Adrenal gland (tissue), 12 donors: ENCODE data around the gene HHLA2. TPM values are rescaled to one million over a fixed set of nuclear protein-coding genes. Genes with fewer than 3 reads are reported as not detected.

ENCODE experiments used
- DNase-seq, 7 donors: peaks; one replicate each; pipeline ENCODE4 v3.0.0-alpha.2; 2019 to 2020
- H3K27ac ChIP-seq, 5 donors: fragments of 200-600 bp; sonication (generic) in 4 of 5; 1 replicate in 3 of 5; 2 replicates in 2 of 5; pipeline versions ENCODE4 v1.5.1 to v1.8.0; 2016 to 2020; ENCODE audit warnings: mild to moderate bottlenecking in 1 of 5
- H3K27me3 ChIP-seq: fragments of 200-600 bp; 2 replicates; pipeline ENCODE4 v1.8.0; 2021
- H3K36me3 ChIP-seq, 2 donors: fragments of 200-600 bp; replicated peaks in 1 of 2; 1 replicate in 1 of 2; 2 replicates in 1 of 2; pipeline versions ENCODE4 v1.5.1 to v1.8.0; 2018 to 2022
- H3K4me1 ChIP-seq, 2 donors: fragments of 200-600 bp; replicated peaks in 1 of 2; 1 replicate in 1 of 2; 2 replicates in 1 of 2; pipeline versions ENCODE4 v1.5.1 to v1.8.0; 2018 to 2021
- H3K4me3 ChIP-seq, 4 donors: fragments of 200-600 bp; sonication (generic) in 3 of 4; one replicate each; pipeline ENCODE4 v1.5.1; 2016 to 2018
- H3K9me3 ChIP-seq, 3 donors: fragments of 200-600 bp; sonication (generic) in 1 of 3; replicated peaks in 1 of 3; 1 replicate in 2 of 3; 2 replicates in 1 of 3; pipeline versions ENCODE4 v1.5.1 to v1.8.0; 2016 to 2021
- POLR2A ChIP-seq, 2 donors: fragments of 450-650 bp; IDR thresholded peaks; one replicate each; pipeline ENCODE4 v1.6.1; 2017; ENCODE audit warnings: antibody characterized with exemption in 2 of 2, mild to moderate bottlenecking in 2 of 2, moderate library complexity in 1 of 2
- WGBS, 4 donors: extraction: QIAGEN DNeasy Blood & Tissue Kit in 2 of 4; methylation state at CpG; one replicate each; pipeline versions ENCODE4 v1.1.5 to v1.1.7; 2013 to 2017; 5-methylcytosine and 5-hydroxymethylcytosine counted together
- intact Hi-C, 2 donors: fragments of 100-400 bp; cut with DNase I; formaldehyde crosslinking; loops; one replicate each; pipeline versions ENCODE4 v1.14.1 to v1.15.0; 2022 to 2023
- polyA plus RNA-seq, 3 donors: library from polyadenylated mRNA; stranded (reverse); fragments of 200-250 nt in 2 of 3; fragments of 350-450 nt in 1 of 3; fragmentation: Illumina TruSeq in 1 of 3; extraction: RNeasy Lipid Tissue Mini Kit (QIAGEN cat#74804) in 1 of 3; gene quantifications; one replicate each; pipeline ENCODE4 v1.2.3, GENCODE V29; 2013 to 2014
- total RNA-seq, 9 donors: library from RNA; depleted of rRNA in 4 of 9; stranded (reverse); fragments of >200 nt in 4 of 9; fragments of 120-200 nt in 1 of 9; fragmentation: NEBNext Ultra II Directional in 1 of 9; extraction: Animal tissue kit (Norgen Biotek cat#: 25700) in 1 of 9; gene quantifications; one replicate each; pipeline versions ENCODE4 v1.1.0 to v1.2.4, GENCODE V29; 2013 to 2023
- TF ChIP-seq, protein P1 (sequence below), 6 experiments: fragments of 450-650 bp in 4 of 6; fragments of 200-600 bp in 2 of 6; sonication (generic) in 1 of 6; IDR thresholded peaks; 1 replicate in 5 of 6; 2 replicates in 1 of 6; pipeline versions ENCODE4 v1.5.1 to v1.8.0; 2016 to 2021; ENCODE audit warnings: antibody characterized with exemption in 6 of 6, mild to moderate bottlenecking in 2 of 6, moderate library complexity in 1 of 6
- donor health status: healthy with polysubstance abuse.
- donor health status: Bipolar disorder and iron deficiency.
- donor health status: DM: yes; HTN: yes; CAD: no.
- donor health status: DM: no; HTN: no; CAD: no.
- donor health status: DM: no; HTN: no; CAD: no.
- donor health status: DM: yes; HTN: yes; CAD: no.

The HHLA2 gene
- total and polyA plus RNA-seq, 12 donors = 0.03 to 0.06 TPM; not detected in 10

GRCh38 chr3:108281670-108282069 lies 14.7 kb upstream of the HHLA2 start:
- Histone ChIP-seq H3K27me3 (no peaks in the 10 kb centered on the region), H3K4me1 (no peaks in the 10 kb centered on the region), H3K27ac (no peak overlapping the region), H3K4me3 (no peak overlapping the region), H3K9me3 (peaks cover 0 to 7% (median 0%) of the 10 kb centered on the region in 3 donors), H3K36me3 (no peaks in the 10 kb centered on the region)
- DNase-seq = no peak
- TF ChIP-seq, protein P1, sequence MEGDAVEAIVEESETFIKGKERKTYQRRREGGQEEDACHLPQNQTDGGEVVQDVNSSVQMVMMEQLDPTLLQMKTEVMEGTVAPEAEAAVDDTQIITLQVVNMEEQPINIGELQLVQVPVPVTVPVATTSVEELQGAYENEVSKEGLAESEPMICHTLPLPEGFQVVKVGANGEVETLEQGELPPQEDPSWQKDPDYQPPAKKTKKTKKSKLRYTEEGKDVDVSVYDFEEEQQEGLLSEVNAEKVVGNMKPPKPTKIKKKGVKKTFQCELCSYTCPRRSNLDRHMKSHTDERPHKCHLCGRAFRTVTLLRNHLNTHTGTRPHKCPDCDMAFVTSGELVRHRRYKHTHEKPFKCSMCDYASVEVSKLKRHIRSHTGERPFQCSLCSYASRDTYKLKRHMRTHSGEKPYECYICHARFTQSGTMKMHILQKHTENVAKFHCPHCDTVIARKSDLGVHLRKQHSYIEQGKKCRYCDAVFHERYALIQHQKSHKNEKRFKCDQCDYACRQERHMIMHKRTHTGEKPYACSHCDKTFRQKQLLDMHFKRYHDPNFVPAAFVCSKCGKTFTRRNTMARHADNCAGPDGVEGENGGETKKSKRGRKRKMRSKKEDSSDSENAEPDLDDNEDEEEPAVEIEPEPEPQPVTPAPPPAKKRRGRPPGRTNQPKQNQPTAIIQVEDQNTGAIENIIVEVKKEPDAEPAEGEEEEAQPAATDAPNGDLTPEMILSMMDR (IDR thresholded peaks at IDR 0.05) = no peak
- no peak for TF ChIP-seq POLR2A (IDR thresholded peaks at IDR 0.05)
- intact Hi-C loops = no loop called here

DNA sequence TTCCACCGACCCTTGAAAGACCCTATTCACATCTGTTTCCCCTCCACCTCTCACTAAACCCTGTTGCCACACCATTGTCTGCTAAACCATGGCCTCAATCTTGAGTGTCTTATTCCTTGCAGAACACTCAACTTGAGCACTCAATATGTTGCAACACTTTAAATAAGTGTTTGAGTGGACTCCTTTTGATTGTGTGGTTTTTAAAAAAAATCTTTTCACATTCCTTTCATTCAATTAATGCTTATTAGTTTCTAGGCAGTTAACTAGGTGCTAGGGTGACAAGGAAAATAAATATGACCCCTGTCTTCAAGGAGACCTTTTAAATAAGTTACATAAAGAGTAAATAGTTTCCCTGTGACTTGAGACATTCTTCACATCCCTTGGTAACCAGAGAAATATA lies 13.3 kb upstream of the HHLA2 start:
- intact Hi-C loops = no loop called here
- DNase-seq = no peak
- TF ChIP-seq POLR2A (IDR thresholded peaks at IDR 0.05) = no peak
- TF ChIP-seq, protein P1 (IDR thresholded peaks at IDR 0.05) = no peak
- H3K4me1 ChIP-seq = no peaks in the 10 kb centered on the region
- H3K27ac ChIP-seq = no peak overlapping the region
- H3K36me3 ChIP-seq = no peaks in the 10 kb centered on the region
- H3K4me3 ChIP-seq = no peak overlapping the region
- peaks cover 0 to 7% (median 0%) of the 10 kb centered on the region in 3 donors for H3K9me3 ChIP-seq
- 36 to 65% (median 46%) methylated on average over 1 of the region's 1 CpG for WGBS, 4 donors
- no peaks in the 10 kb centered on the region for H3K27me3 ChIP-seq

DNA sequence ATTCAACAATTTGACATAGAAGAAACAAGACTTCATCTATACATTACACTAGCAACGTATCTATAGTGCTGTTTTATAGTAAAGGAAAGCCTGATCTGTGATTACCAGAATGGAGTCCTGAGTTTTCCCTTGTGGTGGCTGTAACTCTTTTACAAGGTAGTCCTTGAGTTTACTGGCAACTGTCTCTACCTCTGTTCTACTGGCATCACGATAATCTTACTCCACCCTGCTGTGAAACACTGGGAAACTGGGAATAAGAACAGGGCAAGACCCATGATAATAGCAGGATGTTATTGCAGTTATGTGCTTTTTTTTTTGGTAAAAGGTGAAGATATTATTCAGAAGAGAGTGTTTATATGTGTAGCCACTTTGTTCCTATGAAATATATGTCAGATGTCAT lies 12.4 kb upstream of the HHLA2 start:
- 71 to 81% (median 74%) methylated on average over 2 of the region's 2 CpGs for WGBS, 4 donors
- no peak overlapping the region for H3K27ac ChIP-seq
- intact Hi-C loops = no loop called here
- H3K4me1 ChIP-seq = no peaks in the 10 kb centered on the region
- no peaks in the 10 kb centered on the region for H3K27me3 ChIP-seq
- no peak for DNase-seq
- H3K36me3 ChIP-seq = no peaks in the 10 kb centered on the region
- no peak for TF ChIP-seq POLR2A (IDR thresholded peaks at IDR 0.05)
- TF ChIP-seq, protein P1 (IDR thresholded peaks at IDR 0.05) = no peak
- no peak overlapping the region for H3K4me3 ChIP-seq
- peaks cover 0 to 6% (median 0%) of the 10 kb centered on the region in 3 donors for H3K9me3 ChIP-seq

- Histone ChIP-seq H3K4me1 (no peaks in the 10 kb centered on the region), H3K27me3 (no peaks in the 10 kb centered on the region), H3K27ac (no peak overlapping the region), H3K4me3 (no peak overlapping the region), H3K36me3 (no peaks in the 10 kb centered on the region), H3K9me3 (no peaks in the 10 kb centered on the region)
- no peak for DNase-seq
- intact Hi-C loops = no loop called here
- WGBS, 4 donors = 61 to 82% (median 69%) methylated on average over 1 of the region's 1 CpG
- TF ChIP-seq, protein P1 (IDR thresholded peaks at IDR 0.05) = no peak
- TF ChIP-seq POLR2A (IDR thresholded peaks at IDR 0.05) = no peak
Observed at GRCh38 chr3:108285176-108285575, 11.2 kb upstream of the HHLA2 start.
